Limb (tissue), 2 donors: ENCODE results near the gene GTF3C2.
"Not testable (repeated sequence)": the region's sequence is repeated elsewhere in the genome, so short reads cannot be mapped to it uniquely, and the experiment has no call there.

Experiments used
- DNase-seq, 2 donors: peaks; one replicate each; pipeline ENCODE4 v3.0.0-alpha.2; 2016; ENCODE audit errors: extremely low spot score in 2 of 2

Gene GTF3C2

GRCh38 chr2:27300606-27301005 is 56.0 kb downstream of the GTF3C2 start:
- not testable (repeated sequence) for DNase-seq

- DNase-seq = no peak
These were observed 58.0 kb downstream of the GTF3C2 start for GRCh38 chr2:27298391-27299080.

DNA sequence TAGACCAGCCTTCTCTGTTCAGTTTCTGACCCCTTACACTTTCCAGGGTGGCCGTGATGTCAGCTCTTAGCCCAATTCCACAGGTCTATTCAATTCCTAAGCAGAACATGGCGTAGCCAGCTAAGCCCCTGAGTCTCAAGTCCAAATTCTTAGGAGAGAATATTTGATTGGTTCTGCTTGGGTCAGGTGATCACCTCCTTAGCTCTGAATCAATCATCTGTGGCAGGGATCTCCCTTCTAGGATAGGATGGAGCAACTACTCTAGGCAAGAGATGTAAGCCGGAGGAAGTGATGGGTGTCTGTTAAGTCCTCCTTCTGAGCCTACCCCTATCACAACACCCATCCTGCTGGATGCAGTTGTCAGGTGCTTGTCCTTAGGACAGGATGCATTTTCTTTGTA is 59.4 kb downstream of the GTF3C2 start:
- no peak for DNase-seq

DNA sequence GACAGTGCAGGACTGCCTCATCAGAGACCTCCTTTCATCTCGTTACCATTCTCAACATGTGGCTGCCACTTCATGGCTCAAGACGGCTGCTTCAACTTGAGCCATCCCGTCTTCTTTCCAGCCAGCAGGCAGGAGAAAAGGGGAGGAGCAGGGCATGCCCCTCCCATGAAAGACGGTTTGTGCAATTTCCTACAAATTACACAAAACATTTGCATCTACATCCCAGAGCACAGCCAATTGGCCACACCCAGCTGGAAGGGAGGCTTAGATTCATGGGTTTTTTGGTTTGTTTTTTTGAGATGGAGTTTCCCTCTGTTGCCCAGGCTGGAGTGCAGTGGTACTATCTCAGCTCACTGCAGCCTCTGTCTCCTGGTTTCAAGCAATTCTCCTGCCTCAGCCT is 60.1 kb downstream of the GTF3C2 start:
- DNase-seq = no peak

GRCh38 chr2:27294928-27295327 is 61.6 kb downstream of the GTF3C2 start:
- no peak for DNase-seq

DNA sequence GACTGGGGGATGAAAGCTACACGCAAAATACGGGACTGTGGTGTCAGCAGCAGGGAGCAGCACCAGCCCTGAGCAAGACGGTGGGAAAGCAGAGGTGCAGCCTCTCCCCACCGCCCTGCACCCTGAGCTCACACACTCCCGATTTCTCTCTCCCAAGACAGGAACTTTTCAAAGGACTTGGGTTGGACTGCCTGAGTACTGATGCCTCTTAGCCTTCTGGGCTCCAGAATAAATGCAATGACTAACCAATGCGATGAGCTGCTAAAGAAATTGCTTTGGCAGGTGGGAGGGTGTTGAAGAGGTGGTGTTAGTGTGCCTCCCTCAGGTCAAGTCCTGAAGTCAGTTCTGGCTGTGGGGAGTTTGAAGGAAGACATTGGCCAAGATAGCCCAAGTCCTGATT is 64.7 kb downstream of the GTF3C2 start:
- no peak for DNase-seq

- DNase-seq = no peak
These were observed 66.0 kb downstream of the GTF3C2 start for GRCh38 chr2:27290549-27290948.

DNA sequence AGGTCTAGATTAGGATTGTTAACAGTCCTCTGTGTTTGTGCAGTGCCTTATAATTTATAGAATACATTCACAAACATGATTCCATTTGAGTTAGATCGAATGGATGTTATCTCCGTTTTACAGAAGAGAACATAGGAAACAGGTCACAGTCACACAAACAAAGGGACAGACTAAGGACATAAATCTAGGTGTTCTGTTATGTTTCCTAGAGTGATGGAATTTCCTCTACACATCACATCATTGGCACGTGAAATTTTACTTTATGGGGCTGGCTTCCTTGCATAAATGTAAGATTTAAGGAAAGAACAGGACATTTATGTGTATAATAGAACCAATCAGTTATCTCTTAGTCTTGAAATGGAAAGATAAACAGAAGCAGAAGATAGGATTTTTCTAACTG is 68.0 kb downstream of the GTF3C2 start:
- DNase-seq = no peak

GRCh38 chr2:27285481-27285880 is 71.1 kb downstream of the GTF3C2 start:
- DNase-seq = no peak

- no peak for DNase-seq
These were observed 71.6 kb downstream of the GTF3C2 start for GRCh38 chr2:27284996-27285395.

GRCh38 chr2:27282892-27283291 is 73.7 kb downstream of the GTF3C2 start:
- DNase-seq = no peak

DNA sequence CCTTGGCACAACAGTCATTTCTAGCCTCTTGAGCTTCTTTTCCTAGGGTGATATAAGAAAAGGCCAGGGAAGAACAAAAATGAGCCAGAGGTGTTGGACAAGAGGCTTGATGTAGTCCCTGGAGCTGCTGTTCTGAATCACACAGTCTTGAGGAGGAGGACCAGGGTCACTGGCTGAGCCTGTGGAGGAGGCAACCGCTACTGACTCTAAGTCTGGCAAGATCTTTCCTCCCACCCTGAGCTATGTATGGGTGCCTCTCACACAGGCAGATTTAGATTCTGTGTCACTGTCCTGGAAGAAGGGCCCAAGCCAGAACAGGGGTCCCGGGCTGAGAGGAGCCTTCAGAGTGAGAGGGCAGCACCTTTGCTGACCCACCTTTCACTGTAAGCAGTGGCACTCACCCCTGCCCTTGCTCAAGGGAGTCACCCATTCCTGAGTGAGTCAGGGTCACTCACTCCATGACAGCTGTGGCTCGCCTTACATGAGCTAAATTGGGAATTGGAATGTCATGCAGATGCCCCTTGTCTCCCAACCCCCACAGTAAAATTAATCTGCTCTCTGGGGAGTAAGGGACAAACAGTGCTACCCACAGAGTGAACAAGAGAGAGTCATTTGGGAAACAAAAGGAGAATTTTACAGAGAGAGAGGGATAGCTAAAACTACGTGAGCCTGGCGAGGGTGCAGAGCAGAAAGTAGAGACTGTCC is 74.6 kb downstream of the GTF3C2 start, which contains the start of gene TRIM54:
Gene TRIM54, plus strand, starts transcription at position 575 of the 705 bp plus-strand sequence. CDS start 303 bp downstream, outside the sequence.
- DNase-seq = no peak

- no peak for DNase-seq
These were observed 75.1 kb downstream of the GTF3C2 start for GRCh38 chr2:27281442-27281841.

DNA sequence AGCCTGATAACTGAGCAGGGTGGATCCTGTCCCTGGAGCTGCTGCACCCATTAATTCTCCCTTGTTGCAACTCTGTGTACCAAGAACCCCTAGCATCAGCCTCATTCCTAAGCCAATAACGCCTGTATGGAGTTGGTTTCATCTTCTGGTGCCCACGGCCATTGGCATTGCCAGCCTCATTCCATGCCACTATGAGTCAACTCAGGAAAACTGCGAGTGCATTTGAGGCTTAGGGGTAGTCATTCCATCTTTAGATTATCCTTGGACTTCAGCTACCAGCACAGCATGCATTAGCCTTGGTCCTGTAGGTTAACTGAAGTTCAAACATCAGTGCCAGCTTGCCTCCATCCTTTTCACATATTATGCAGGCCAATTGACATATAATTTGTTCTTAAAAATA is 75.7 kb downstream of the GTF3C2 start:
- DNase-seq = no peak

DNA sequence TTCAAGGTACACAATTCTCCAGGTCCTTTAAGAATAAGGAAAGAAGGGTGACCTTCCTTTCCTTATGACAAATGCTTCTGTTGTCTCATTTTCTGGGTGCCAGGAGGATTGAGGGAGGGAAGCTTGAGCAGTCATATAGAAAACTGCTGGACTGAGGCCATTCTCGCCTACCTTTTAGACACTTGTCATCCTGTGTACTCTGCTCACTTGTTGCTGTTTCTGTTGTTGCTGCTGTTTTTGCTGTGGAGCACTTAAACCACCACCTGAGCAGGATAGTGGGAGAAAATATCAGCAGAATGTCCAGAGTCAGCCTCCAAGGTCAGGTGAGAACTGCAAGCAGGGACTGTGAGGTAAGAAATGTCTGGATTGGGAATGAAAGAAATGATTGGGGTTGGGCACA is 78.6 kb downstream of the GTF3C2 start:
- DNase-seq = no peak
